A549 (cell line): ENCODE data around the gene UBE2E2. TPM values are rescaled to one million over a fixed set of nuclear protein-coding genes. Genes with fewer than 3 reads are reported as not detected.

Source experiments
- ATAC-seq, 2 experiments: fragments of 200-7000 bp in 1 of 2; fragments of >200 bp in 1 of 2; cut with Nextera tagmentation in 1 of 2; cut with Tn5 transposase in 1 of 2; 3 replicates each; pipeline versions ENCODE4 v1.8.0 to v1.9.1; 2018 to 2020; ENCODE audit warnings: mild to moderate bottlenecking in 1 of 2, moderate library complexity in 1 of 2
- CTCF ChIA-PET: fragments of 300-600 bp; sonication (Branson Sonifier 250); formaldehyde crosslinking; extraction: SDS; loops from one replicate; lab custom pipeline; 2021; ENCODE audit warnings: antibody characterized with exemption, inconsistent platforms; lab: Yijun Ruan, JAX
- POLR2A ChIA-PET: fragments of 350-600 bp; formaldehyde crosslinking; extraction: SDS; loops from one replicate; lab custom pipeline; 2021; ENCODE audit warnings: antibody characterized with exemption, inconsistent platforms; lab: Yijun Ruan, JAX
- DNase-seq, 2 experiments: peaks; one replicate each; pipeline versions ENCODE4 v3.0.0 to v3.0.0-alpha.2; 2011 to 2016; ENCODE audit warnings: low read depth in 1 of 2, low spot score in 1 of 2
- FAIRE-seq: peaks from 2 replicates; lab custom pipeline; 2011; peaks lifted over from hg19 to GRCh38; lab: Jason Lieb, UNC
- H3K27ac ChIP-seq, 2 experiments: fragments of >200 bp; sonication (Bioruptor Twin); formaldehyde crosslinking; 3 replicates each; pipeline ENCODE4 v1.5.1; 2016 to 2017
- H3K4me1 ChIP-seq: fragments of >200 bp; sonication (Bioruptor Twin); formaldehyde crosslinking; 3 replicates; pipeline ENCODE4 v1.6.1; 2016
- H3K4me2 ChIP-seq: fragments of >200 bp; sonication (Bioruptor Twin); formaldehyde crosslinking; 3 replicates; pipeline ENCODE4 v1.6.1; 2016
- H3K4me3 ChIP-seq: fragments of >200 bp; sonication (Bioruptor Twin); formaldehyde crosslinking; 3 replicates; pipeline ENCODE4 v1.5.1; 2016
- H3K9me3 ChIP-seq: fragments of >200 bp; sonication (Bioruptor Twin); formaldehyde crosslinking; 3 replicates; pipeline ENCODE4 v1.6.1; 2016
- BHLHE40 ChIP-seq: IDR thresholded peaks from 2 replicates; pipeline ENCODE4 v1.6.1; 2012; ENCODE audit warnings: low read depth, low read length, inconsistent platforms
- EHF ChIP-seq: fragments of 250-450 bp; sonication (Bioruptor Pico); IDR thresholded peaks from 2 replicates; pipeline ENCODE4 v1.5.0; 2020; ENCODE audit warnings: mild to moderate bottlenecking
- EHMT2 ChIP-seq: fragments of 200-600 bp; sonication (generic); IDR thresholded peaks from 2 replicates; pipeline ENCODE4 v1.6.1; 2016; ENCODE audit warnings: antibody characterized with exemption, low read depth, mild to moderate bottlenecking, moderate library complexity
- ESRRA ChIP-seq: fragments of 150-350 bp; IDR thresholded peaks from 2 replicates; pipeline ENCODE4 v1.6.1; 2014; ENCODE audit warnings: mild to moderate bottlenecking, low read length, borderline replicate concordance
- FOSB ChIP-seq: fragments of 250-450 bp; sonication (Bioruptor Pico); IDR thresholded peaks from 2 replicates; pipeline ENCODE4 v1.5.0; 2020; ENCODE audit warnings: mild to moderate bottlenecking, moderate library complexity
- FOXS1 ChIP-seq: fragments of 250-450 bp; sonication (Bioruptor Pico); IDR thresholded peaks from 2 replicates; pipeline ENCODE4 v1.5.0; 2020; ENCODE audit warnings: mild to moderate bottlenecking, moderate library complexity
- GATA3 ChIP-seq: IDR thresholded peaks from 2 replicates; pipeline ENCODE4 v1.6.1; 2012; ENCODE audit warnings: borderline replicate concordance
- HDAC2 ChIP-seq: fragments of 200-600 bp; sonication (generic); IDR thresholded peaks from 2 replicates; pipeline ENCODE4 v1.6.1; 2016
- HOXB13 ChIP-seq: fragments of 250-450 bp; sonication (Bioruptor Pico); IDR thresholded peaks from 2 replicates; pipeline ENCODE4 v1.5.0; 2020; ENCODE audit warnings: low read depth, mild to moderate bottlenecking, moderate library complexity
- KDM5A ChIP-seq: fragments of 200-600 bp; sonication (generic); IDR thresholded peaks from 2 replicates; pipeline ENCODE4 v1.6.1; 2016; ENCODE audit warnings: antibody characterized with exemption, mild to moderate bottlenecking
- MAFK ChIP-seq: fragments of 450-650 bp; IDR thresholded peaks from 2 replicates; pipeline ENCODE4 v1.6.1; 2014; ENCODE audit not compliant: partially characterized antibody
- MAZ ChIP-seq: fragments of 150-350 bp; IDR thresholded peaks from 2 replicates; pipeline ENCODE4 v1.6.1; 2014; ENCODE audit warnings: antibody characterized with exemption, low read depth, low read length, borderline replicate concordance
- NFE2L2 ChIP-seq: fragments of 150-350 bp; conservative IDR thresholded peaks from 2 replicates; pipeline ENCODE4 v1.6.1; 2014; ENCODE audit warnings: low read length
- NR3C1 ChIP-seq: fragments of >200 bp; sonication (Bioruptor Twin); formaldehyde crosslinking; IDR thresholded peaks from 3 replicates; pipeline ENCODE4 v1.6.1; 2017
- POLR2A ChIP-seq: IDR thresholded peaks from 2 replicates; pipeline ENCODE4 v1.6.1; 2012; ENCODE audit warnings: mild to moderate bottlenecking, low read length
- RAD21 ChIP-seq, 2 experiments: fragments of >200 bp in 1 of 2; sonication (Bioruptor Twin) in 1 of 2; formaldehyde crosslinking in 1 of 2; IDR thresholded peaks in 1 of 2; conservative IDR thresholded peaks in 1 of 2; 2 replicates in 1 of 2; 3 replicates in 1 of 2; pipeline ENCODE4 v1.6.1; 2012 to 2018; ENCODE audit warnings: inconsistent platforms in 1 of 2
- RCOR1 ChIP-seq: fragments of 150-350 bp; IDR thresholded peaks from 2 replicates; pipeline ENCODE4 v1.6.1; 2014; ENCODE audit warnings: antibody characterized with exemption, low read length, low read depth
- SMC3 ChIP-seq: fragments of >200 bp; sonication (Bioruptor Twin); formaldehyde crosslinking; IDR thresholded peaks from 3 replicates; pipeline ENCODE4 v1.6.1; 2018; ENCODE audit warnings: inconsistent platforms
- ZSCAN20 ChIP-seq: fragments of 250-450 bp; sonication (Bioruptor Pico); IDR thresholded peaks from 2 replicates; pipeline ENCODE4 v1.8.0; 2022; ENCODE audit warnings: mild to moderate bottlenecking, moderate library complexity
- WGBS: methylation state at CpG from one replicate; pipeline ENCODE4 v1.1.6; 2017; ENCODE audit errors: missing lambda C conversion rate; 5-methylcytosine and 5-hydroxymethylcytosine counted together
- polyA plus RNA-seq, 4 experiments: library from polyadenylated mRNA; depleted of rRNA in 3 of 4; stranded (reverse); fragments of >200 nt; fragmentation: RNase III in 1 of 4; extraction: RNeasy Plus Mini Kit Qiagen cat#74134 plus additional on column Dnase treatment in 1 of 4; gene quantifications; 2 replicates in 3 of 4; 3 replicates in 1 of 4; pipeline ENCODE4 v1.2.3, GENCODE V29; 2011 to 2017
- TF ChIP-seq, protein P1 (sequence below): fragments of 150-350 bp; IDR thresholded peaks from 2 replicates; pipeline ENCODE4 v1.6.1; 2014; ENCODE audit warnings: low read depth, mild to moderate bottlenecking, low read length
- TF ChIP-seq, protein P2 (sequence below): fragments of 450-650 bp; IDR thresholded peaks from 2 replicates; pipeline ENCODE4 v1.6.1; 2014; ENCODE audit warnings: antibody characterized with exemption

UBE2E2 gene
- polyA plus RNA-seq, 2 of the 4 experiments (the other 2 are of a cell fraction) = 28.3 to 56.1 TPM

DNA sequence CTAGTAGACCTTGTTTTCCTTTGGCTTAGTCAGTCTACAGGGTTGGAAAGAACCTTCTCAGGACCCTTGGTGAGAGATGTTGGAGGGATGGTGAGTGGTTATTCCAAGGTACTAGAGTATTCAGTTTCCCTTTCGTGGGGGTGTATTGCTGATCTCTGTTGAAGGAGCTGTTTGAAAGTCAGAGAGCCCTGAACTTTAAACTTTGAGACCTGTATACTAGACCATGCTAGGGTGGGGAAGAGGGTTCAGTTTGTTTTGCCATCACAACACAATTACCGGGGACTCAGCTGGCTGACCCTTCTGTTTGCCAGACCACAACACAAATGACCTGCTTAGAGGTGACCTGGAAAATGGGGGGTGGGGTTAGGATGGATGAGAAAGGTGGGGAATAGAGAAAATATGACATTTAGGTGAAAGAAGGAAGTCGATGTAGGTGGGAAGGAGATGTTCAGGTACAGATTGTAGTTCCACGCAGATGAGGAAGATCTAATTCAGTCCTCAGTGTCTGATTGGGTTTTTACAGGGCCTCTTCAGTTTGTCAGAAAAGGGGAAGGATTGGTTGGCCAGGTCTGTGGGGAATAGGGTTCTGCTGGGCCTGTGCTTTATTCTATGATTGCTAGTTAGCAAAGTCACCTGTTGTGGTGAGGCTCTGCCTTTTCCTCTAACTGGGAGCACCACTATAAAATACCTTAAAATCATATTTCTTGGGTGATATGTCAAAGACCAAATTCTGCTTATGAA lies 6.8 kb downstream of the UBE2E2 start:
- CTCF ChIA-PET = no interaction called here
- WGBS = 85% methylated on average over 4 of the region's 4 CpGs
- H3K27ac ChIP-seq = no peak overlapping the region
- TF ChIP-seq POLR2A (no peak), FOXS1 (CRISPR knock-in tag) (no peak), MAFK (no peak), BHLHE40 (no peak), KDM5A (no peak)
- TF ChIP-seq, protein P1, sequence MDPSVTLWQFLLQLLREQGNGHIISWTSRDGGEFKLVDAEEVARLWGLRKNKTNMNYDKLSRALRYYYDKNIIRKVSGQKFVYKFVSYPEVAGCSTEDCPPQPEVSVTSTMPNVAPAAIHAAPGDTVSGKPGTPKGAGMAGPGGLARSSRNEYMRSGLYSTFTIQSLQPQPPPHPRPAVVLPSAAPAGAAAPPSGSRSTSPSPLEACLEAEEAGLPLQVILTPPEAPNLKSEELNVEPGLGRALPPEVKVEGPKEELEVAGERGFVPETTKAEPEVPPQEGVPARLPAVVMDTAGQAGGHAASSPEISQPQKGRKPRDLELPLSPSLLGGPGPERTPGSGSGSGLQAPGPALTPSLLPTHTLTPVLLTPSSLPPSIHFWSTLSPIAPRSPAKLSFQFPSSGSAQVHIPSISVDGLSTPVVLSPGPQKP = no peak
- TF ChIP-seq, protein P2, sequence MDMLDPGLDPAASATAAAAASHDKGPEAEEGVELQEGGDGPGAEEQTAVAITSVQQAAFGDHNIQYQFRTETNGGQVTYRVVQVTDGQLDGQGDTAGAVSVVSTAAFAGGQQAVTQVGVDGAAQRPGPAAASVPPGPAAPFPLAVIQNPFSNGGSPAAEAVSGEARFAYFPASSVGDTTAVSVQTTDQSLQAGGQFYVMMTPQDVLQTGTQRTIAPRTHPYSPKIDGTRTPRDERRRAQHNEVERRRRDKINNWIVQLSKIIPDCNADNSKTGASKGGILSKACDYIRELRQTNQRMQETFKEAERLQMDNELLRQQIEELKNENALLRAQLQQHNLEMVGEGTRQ = no peak
- POLR2A ChIA-PET = no interaction called here
- no peak for DNase-seq
- no peaks in the 10 kb centered on the region for H3K9me3 ChIP-seq
- H3K4me3 ChIP-seq = no peak overlapping the region
- H3K4me1 ChIP-seq = peaks cover 10% of the 10 kb centered on the region; the same call in 2 of the 3 replicates
- no peak for FAIRE-seq
- ATAC-seq = no peak
- H3K4me2 ChIP-seq = no peak overlapping the region

DNA sequence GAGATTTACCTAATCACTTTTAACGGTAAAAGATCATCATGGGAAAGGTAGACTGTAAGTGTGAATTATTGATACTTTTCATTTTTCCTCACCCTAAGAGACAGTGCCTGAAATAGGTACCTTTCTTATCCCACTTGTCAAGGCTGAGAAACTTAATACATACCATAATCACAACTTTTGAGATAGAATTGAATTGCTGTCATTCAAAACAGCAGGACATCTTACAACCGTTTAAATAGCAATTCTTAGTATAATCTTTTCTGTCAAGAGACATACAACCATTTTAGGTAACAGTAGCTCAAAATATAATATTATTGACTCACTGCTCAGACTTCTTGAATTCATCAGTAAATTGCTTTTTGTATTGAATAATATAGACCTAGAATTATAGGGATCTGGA lies 10.7 kb downstream of the UBE2E2 start:
- DNase-seq = no peak
- 39% methylated on average over 2 of the region's 2 CpGs for WGBS
- FAIRE-seq = no peak
- H3K27ac ChIP-seq = no peak overlapping the region
- CTCF ChIA-PET = interaction anchor here (0.5 kb wide), 1 partner anchor 35 kb away, joined by 3 read pairs; no protein-coding TSS in a partner anchor
- no peak for ATAC-seq
- no peak overlapping the region for H3K4me2 ChIP-seq
- no peak overlapping the region for H3K4me3 ChIP-seq
- H3K9me3 ChIP-seq = no peaks in the 10 kb centered on the region
- POLR2A ChIA-PET = no interaction called here
- no peak for TF ChIP-seq FOSB (CRISPR knock-in tag)
- no peak for TF ChIP-seq EHMT2
- TF ChIP-seq ESRRA = no peak
- no peak for TF ChIP-seq EHF
- TF ChIP-seq RCOR1 = no peak
- no peak for TF ChIP-seq SMC3
- TF ChIP-seq HDAC2 = no peak
- TF ChIP-seq GATA3 = no peak
- no peak for TF ChIP-seq HOXB13 (CRISPR knock-in tag)
- TF ChIP-seq MAZ = no peak
- TF ChIP-seq RAD21 (conservative IDR thresholded peaks at IDR 0.05 in 1 of 2, IDR thresholded peaks at IDR 0.05 in 1 of 2) = no peak
- TF ChIP-seq KDM5A = no peak
- no peak for TF ChIP-seq POLR2A
- TF ChIP-seq, protein P2 = no peak
- no peak for TF ChIP-seq NFE2L2
- no peak for TF ChIP-seq BHLHE40
- H3K4me1 ChIP-seq = peaks cover 13% of the 10 kb centered on the region

DNA sequence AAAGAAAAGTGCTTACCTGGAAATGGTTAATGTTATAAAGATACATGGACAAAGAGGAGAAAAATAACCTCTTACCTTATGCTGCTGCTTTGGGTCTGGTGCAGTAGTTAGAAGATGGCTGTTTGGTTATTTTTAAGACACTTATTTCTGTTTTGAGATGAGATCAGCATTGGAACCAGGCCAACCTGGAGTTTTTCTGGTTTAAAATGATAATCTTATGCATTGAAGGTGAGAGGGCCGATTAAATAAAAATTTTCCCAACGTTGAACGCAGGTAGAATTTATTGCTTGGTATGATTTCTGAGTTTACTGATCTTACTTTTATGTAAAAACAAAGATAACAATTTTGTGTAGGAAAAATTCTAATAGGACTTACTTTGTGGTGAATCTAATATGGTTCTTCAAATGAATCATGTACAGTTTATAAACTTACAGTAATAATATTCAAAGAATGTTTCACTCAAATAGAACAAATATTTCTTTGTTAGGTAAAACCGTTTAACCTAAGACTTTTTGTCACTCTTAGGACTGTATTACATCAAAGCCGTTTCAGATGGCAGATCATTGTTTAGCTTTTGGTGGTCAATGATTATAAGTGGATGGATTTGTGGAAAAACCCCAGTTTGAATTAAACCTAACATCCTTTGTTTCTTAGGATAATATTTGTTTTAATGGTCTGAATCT lies 14.9 kb downstream of the UBE2E2 start:
- ATAC-seq (no peak), DNase-seq (no peak), FAIRE-seq (peak; percentile 46)
- no peak overlapping the region for H3K4me3 ChIP-seq
- H3K4me2 ChIP-seq = peak overlapping the region; percentile 12; the same call in 2 of the 3 replicates
- no peaks in the 10 kb centered on the region for H3K9me3 ChIP-seq
- no peak overlapping the region for H3K27ac ChIP-seq
- WGBS = 66% methylated on average over 5 of the region's 5 CpGs
- CTCF ChIA-PET = no interaction called here
- POLR2A ChIA-PET = no interaction called here
- no peak for TF ChIP-seq ZSCAN20 (CRISPR knock-in tag)
- no peak for TF ChIP-seq NR3C1
- TF ChIP-seq, protein P2 = no peak
- H3K4me1 ChIP-seq = peaks cover 24% of the 10 kb centered on the region
